ENCODE measurements around the gene CTSE.
"Not testable (repeated sequence)": the region's sequence is repeated elsewhere in the genome, so short reads cannot be mapped to it uniquely, and the experiment has no call there.

CTSE gene

DNA sequence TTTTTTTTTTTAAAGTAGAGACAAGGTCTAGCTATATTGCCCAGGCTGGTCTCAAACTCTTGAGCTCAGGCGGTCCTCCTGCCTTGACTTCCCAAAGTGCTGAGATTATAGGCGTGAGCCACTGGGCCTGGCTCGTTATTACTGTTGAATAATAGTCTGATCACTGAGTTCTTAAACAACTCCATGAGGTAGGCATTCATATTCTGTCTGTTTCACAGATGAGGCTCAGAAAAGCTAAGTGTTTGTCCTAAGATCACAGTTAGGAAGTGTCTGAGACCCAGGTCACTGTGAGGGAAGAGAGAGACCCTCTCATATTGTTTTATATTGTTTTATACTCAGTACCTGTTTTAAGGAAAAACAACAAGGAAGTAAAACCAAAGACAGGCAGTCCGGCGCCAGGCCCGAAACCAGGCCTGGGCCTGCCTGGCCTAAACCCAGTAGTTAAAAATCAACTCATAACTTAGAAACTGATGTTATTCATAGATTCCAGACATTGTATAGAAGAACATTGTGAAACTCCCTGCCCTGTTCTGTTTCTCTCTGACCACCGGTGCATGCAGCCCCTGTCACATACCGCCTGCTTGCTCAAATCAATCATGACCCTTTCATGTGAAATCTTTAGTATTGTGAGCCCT, 28.7 kb upstream of the CTSE start:
- Histone ChIP-seq H3K79me2 (ENCODE audit: insufficient read depth, low read length) (peaks cover 51% of the 10 kb centered on the region), H3K9ac (ENCODE audit: low read length) (peak overlapping the region; percentile 74), H3K27ac (ENCODE audit: low read depth, low read length) (peak overlapping the region; percentile 96), H3F3A (ENCODE audit: insufficient read depth) (peaks cover 58% of the 10 kb centered on the region), H3K4me3 (ENCODE audit: insufficient read depth, low read length, poor library complexity, severe bottlenecking) (peak overlapping the region; percentile 62), H3K4me2 (ENCODE audit: low read depth, low read length, poor library complexity, severe bottlenecking) (peak overlapping the region; percentile 83)
- not testable (repeated sequence) for H3K27me3 ChIP-seq (ENCODE audit: low read length); H3K36me3 ChIP-seq (ENCODE audit: low read length); H4K20me1 ChIP-seq (ENCODE audit: low read depth, low read length); H3K9me2 ChIP-seq (replicated peaks; ENCODE audit: insufficient read depth, low read length); H2AFZ ChIP-seq (ENCODE audit: low read depth, low read length, severe bottlenecking); H3K9me3 ChIP-seq (ENCODE audit: insufficient read depth, low read length)

- H2AFZ ChIP-seq (ENCODE audit: low read depth, low read length, severe bottlenecking), result no peak overlapping the region
- no peaks in the 10 kb centered on the region for H3K27me3 ChIP-seq (ENCODE audit: low read length)
- TF ChIP-seq EZH2phosphoT487 (conservative IDR thresholded peaks at IDR 0.05; ENCODE audit: low read length) (no peak), CTCF (IDR thresholded peaks at IDR 0.05; ENCODE audit: insufficient read depth, low read length, poor library complexity, severe bottlenecking) (peak; percentile 26)
- H3K36me3 ChIP-seq (ENCODE audit: low read length), result no peaks in the 10 kb centered on the region
- H3K9me3 ChIP-seq (ENCODE audit: insufficient read depth, low read length), result no peaks in the 10 kb centered on the region
- peak overlapping the region; percentile 96 for H3K27ac ChIP-seq (ENCODE audit: low read depth, low read length)
- peaks cover 35% of the 10 kb centered on the region for H3K79me2 ChIP-seq (ENCODE audit: insufficient read depth, low read length)
- peak overlapping the region; percentile 74 for H3K9ac ChIP-seq (ENCODE audit: low read length)
- H3K9me2 ChIP-seq (replicated peaks; ENCODE audit: insufficient read depth, low read length), result no peaks in the 10 kb centered on the region
- H3F3A ChIP-seq (ENCODE audit: insufficient read depth), result peaks cover 64% of the 10 kb centered on the region
- peak overlapping the region; percentile 28 for H3K4me3 ChIP-seq (ENCODE audit: insufficient read depth, low read length, poor library complexity, severe bottlenecking)
- no peaks in the 10 kb centered on the region for H4K20me1 ChIP-seq (ENCODE audit: low read depth, low read length)
- H3K4me2 ChIP-seq (ENCODE audit: low read depth, low read length, poor library complexity, severe bottlenecking), result peak overlapping the region; percentile 64
These were observed 27.1 kb upstream of the CTSE start for GRCh38 chr1:206050655-206051235.

DNA sequence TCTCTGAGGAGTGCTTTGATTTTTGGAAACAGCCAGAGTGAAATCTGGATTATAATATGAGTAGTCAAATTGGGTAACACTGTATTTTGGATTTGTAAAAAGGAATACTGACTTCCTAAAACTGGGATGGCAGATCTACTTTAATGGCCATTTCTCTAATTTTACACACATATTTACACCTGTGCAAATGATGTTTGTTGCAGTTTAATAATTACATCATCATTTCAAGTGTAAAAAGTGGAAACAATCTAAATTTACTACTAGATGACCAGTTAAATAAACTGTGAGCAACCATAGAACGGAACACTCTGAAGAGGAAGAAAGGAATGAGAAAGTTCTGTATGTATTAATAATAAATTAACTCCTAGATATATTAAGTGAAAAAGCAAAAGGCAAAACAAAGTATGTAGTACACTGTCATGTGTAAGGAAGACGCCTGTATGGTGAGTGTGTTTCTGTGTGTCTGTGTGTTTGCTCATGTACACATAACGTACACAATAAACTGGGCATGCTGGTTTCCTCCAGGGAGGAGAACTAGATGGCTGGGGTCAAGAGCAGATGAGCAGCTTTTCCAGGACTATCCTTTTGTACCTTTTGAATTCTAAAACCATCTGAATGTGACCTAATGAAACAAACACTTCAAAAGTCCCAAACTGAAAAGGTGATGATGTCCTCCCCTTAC, 26.4 kb upstream of the CTSE start:
- H3F3A ChIP-seq (ENCODE audit: insufficient read depth), result peaks cover 66% of the 10 kb centered on the region
- H2AFZ ChIP-seq (ENCODE audit: low read depth, low read length, severe bottlenecking), result no peak overlapping the region
- H3K27ac ChIP-seq (ENCODE audit: low read depth, low read length), result peak overlapping the region; percentile 96
- H3K9ac ChIP-seq (ENCODE audit: low read length), result peak overlapping the region; percentile 33
- H4K20me1 ChIP-seq (ENCODE audit: low read depth, low read length), result no peaks in the 10 kb centered on the region
- H3K4me3 ChIP-seq (ENCODE audit: insufficient read depth, low read length, poor library complexity, severe bottlenecking), result peak overlapping the region; percentile 5
- H3K9me3 ChIP-seq (ENCODE audit: insufficient read depth, low read length), result no peaks in the 10 kb centered on the region
- H3K4me2 ChIP-seq (ENCODE audit: low read depth, low read length, poor library complexity, severe bottlenecking), result peak overlapping the region; percentile 50
- H3K36me3 ChIP-seq (ENCODE audit: low read length), result no peaks in the 10 kb centered on the region
- H3K27me3 ChIP-seq (ENCODE audit: low read length), result no peaks in the 10 kb centered on the region
- H3K9me2 ChIP-seq (replicated peaks; ENCODE audit: insufficient read depth, low read length), result no peaks in the 10 kb centered on the region
- peaks cover 28% of the 10 kb centered on the region for H3K79me2 ChIP-seq (ENCODE audit: insufficient read depth, low read length)
- TF ChIP-seq EZH2phosphoT487 (conservative IDR thresholded peaks at IDR 0.05; ENCODE audit: low read length) (no peak), CTCF (IDR thresholded peaks at IDR 0.05; ENCODE audit: insufficient read depth, low read length, poor library complexity, severe bottlenecking) (no peak)

DNA sequence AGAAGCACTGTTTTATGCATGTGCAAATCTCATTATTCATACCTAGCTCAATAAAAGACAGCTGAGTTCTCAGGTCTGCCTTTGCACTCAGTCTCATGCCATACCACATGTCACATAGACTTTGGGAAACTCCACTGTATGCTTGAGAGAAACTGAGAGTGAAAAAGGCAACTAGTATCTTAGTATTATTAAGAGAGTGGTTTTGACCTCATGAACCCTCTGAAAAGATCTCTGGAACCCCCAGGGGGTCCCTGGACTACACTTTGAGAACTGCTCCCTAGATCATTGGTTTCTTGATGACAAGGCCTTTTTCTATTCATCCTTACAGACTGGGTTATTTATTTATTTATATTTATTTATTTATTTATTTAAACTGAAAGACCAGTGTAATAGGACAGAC, 25.6 kb upstream of the CTSE start:
- no peaks in the 10 kb centered on the region for H3K9me2 ChIP-seq (replicated peaks; ENCODE audit: insufficient read depth, low read length)
- H3K27ac ChIP-seq (ENCODE audit: low read depth, low read length), result peak overlapping the region; percentile 96

More for the DNA sequence above, 25.6 kb upstream of the CTSE start:
- H3K27me3 ChIP-seq (ENCODE audit: low read length), result no peaks in the 10 kb centered on the region
- H3F3A ChIP-seq (ENCODE audit: insufficient read depth), result peaks cover 73% of the 10 kb centered on the region
- no peak overlapping the region for H2AFZ ChIP-seq (ENCODE audit: low read depth, low read length, severe bottlenecking)
- peak overlapping the region; percentile 50 for H3K4me2 ChIP-seq (ENCODE audit: low read depth, low read length, poor library complexity, severe bottlenecking)
- peaks cover 23% of the 10 kb centered on the region for H3K79me2 ChIP-seq (ENCODE audit: insufficient read depth, low read length)
- no peaks in the 10 kb centered on the region for H3K36me3 ChIP-seq (ENCODE audit: low read length)
- TF ChIP-seq CTCF (IDR thresholded peaks at IDR 0.05; ENCODE audit: insufficient read depth, low read length, poor library complexity, severe bottlenecking), result no peak
- TF ChIP-seq EZH2phosphoT487 (conservative IDR thresholded peaks at IDR 0.05; ENCODE audit: low read length), result no peak
- peak overlapping the region; percentile 5 for H3K4me3 ChIP-seq (ENCODE audit: insufficient read depth, low read length, poor library complexity, severe bottlenecking)
- H3K9ac ChIP-seq (ENCODE audit: low read length), result no peak overlapping the region
- H3K9me3 ChIP-seq (ENCODE audit: insufficient read depth, low read length), result no peaks in the 10 kb centered on the region
- no peaks in the 10 kb centered on the region for H4K20me1 ChIP-seq (ENCODE audit: low read depth, low read length)

All from SU-DHL-6 (cell line).